Activated CD4-positive, alpha-beta T cell treated with anti-CD3 and anti-CD28 coated beads, Interleukin-2, amount 10 ng/mL, durations not matched to agents 24 days and 14 days (primary cell): ENCODE data around the gene PRR4. TPM values are rescaled to one million over a fixed set of nuclear protein-coding genes. Genes with fewer than 3 reads are reported as not detected.

Source experiments
- DNase-seq: peaks from one replicate; pipeline ENCODE4 v3.0.0; 2022
- H3K27ac Mint-ChIP-seq: one replicate; pipeline ENCODE4 v1.8.0; 2022; ENCODE audit warnings: mild to moderate bottlenecking, mixed read lengths
- H3K27me3 Mint-ChIP-seq: one replicate; pipeline ENCODE4 v1.8.0; 2022; ENCODE audit warnings: mixed read lengths
- H3K36me3 Mint-ChIP-seq: one replicate; pipeline ENCODE4 v1.8.0; 2022; ENCODE audit warnings: low read depth, mild to moderate bottlenecking, mixed read lengths
- H3K4me1 Mint-ChIP-seq: one replicate; pipeline ENCODE4 v1.8.0; 2021; ENCODE audit warnings: mixed read lengths
- H3K4me3 Mint-ChIP-seq: one replicate; pipeline ENCODE4 v1.8.0; 2022; ENCODE audit warnings: mild to moderate bottlenecking, moderate library complexity, mixed read lengths
- H3K9me3 Mint-ChIP-seq: one replicate; pipeline ENCODE4 v1.8.0; 2021; ENCODE audit warnings: mixed read lengths
- intact Hi-C: fragments of 100-400 bp; cut with micrococcal nuclease; formaldehyde crosslinking; loops from one replicate; pipeline ENCODE4 v1.15.1; 2023
- total RNA-seq: library from RNA; stranded (reverse); gene quantifications from 2 replicates; pipeline ENCODE4 v1.2.3, GENCODE V29; 2022

PRR4 gene
- total RNA-seq, 1 donor from 2014 or later = 2.0 TPM

GRCh38 chr12:10838461-10838860 is 10.8 kb downstream of the PRR4 start:
- Mint-ChIP-seq H3K27me3 (no peaks in the 10 kb centered on the region), H3K27ac (no peak overlapping the region), H3K4me3 (no peak overlapping the region), H3K9me3 (no peaks in the 10 kb centered on the region), H3K36me3 (peaks cover 2% of the 10 kb centered on the region), H3K4me1 (no peaks in the 10 kb centered on the region)
- intact Hi-C loops = no loop called here
- DNase-seq = no peak

- Mint-ChIP-seq H3K9me3 (no peaks in the 10 kb centered on the region), H3K4me3 (no peak overlapping the region), H3K27ac (no peak overlapping the region), H3K4me1 (no peaks in the 10 kb centered on the region), H3K27me3 (peaks cover 4% of the 10 kb centered on the region), H3K36me3 (no peaks in the 10 kb centered on the region)
- no peak for DNase-seq
- intact Hi-C loops = no loop called here
Measured at GRCh38 chr12:10829994-10830393, 19.3 kb downstream of the PRR4 start.

GRCh38 chr12:10826258-10826657 is 23.0 kb downstream of the PRR4 start, which contains the start of gene TAS2R10:
TAS2R10 (minus strand) TSS chr12:10826358; CDS start chr12:10826269, 89 bp downstream.
- Mint-ChIP-seq H3K36me3 (no peaks in the 10 kb centered on the region), H3K27ac (no peak within 1 kb of the TSS), H3K4me1 (no peaks in the 10 kb centered on the region), H3K27me3 (peaks cover 4% of the 10 kb centered on the region), H3K9me3 (no peaks in the 10 kb centered on the region), H3K4me3 (no peak within 1 kb of the TSS)
- intact Hi-C loops = no loop called here
- no peak for DNase-seq

GRCh38 chr12:10824957-10825356 is 24.3 kb downstream of the PRR4 start:
- Mint-ChIP-seq H3K4me1 (no peaks in the 10 kb centered on the region), H3K27me3 (peaks cover 2% of the 10 kb centered on the region), H3K36me3 (no peaks in the 10 kb centered on the region), H3K4me3 (no peak overlapping the region), H3K9me3 (no peaks in the 10 kb centered on the region), H3K27ac (no peak overlapping the region)
- intact Hi-C loops = no loop called here
- DNase-seq = no peak

GRCh38 chr12:10811883-10812536 is 37.3 kb downstream of the PRR4 start:
- Mint-ChIP-seq H3K4me3 (no peak overlapping the region), H3K36me3 (no peaks in the 10 kb centered on the region), H3K9me3 (peaks cover 3% of the 10 kb centered on the region), H3K27me3 (peaks cover 22% of the 10 kb centered on the region), H3K27ac (no peak overlapping the region), H3K4me1 (no peaks in the 10 kb centered on the region)
- intact Hi-C loops = no loop called here
- DNase-seq = no peak

GRCh38 chr12:10810068-10810467 is 39.2 kb downstream of the PRR4 start, which contains the start of gene TAS2R9:
TAS2R9 (minus strand) TSS chr12:10810168; CDS start chr12:10810075, 93 bp downstream.
- intact Hi-C loops = no loop called here
- H3K36me3 Mint-ChIP-seq = no peaks in the 10 kb centered on the region

GRCh38 chr12:10807186-10807585 is 42.1 kb downstream of the PRR4 start, which contains the start of gene TAS2R8:
TAS2R8 (minus strand) TSS chr12:10807286; CDS start chr12:10806980, 306 bp downstream.
- no peak within 1 kb of the TSS for H3K4me3 Mint-ChIP-seq
- peaks cover 25% of the 10 kb centered on the region for H3K27me3 Mint-ChIP-seq
- no peak for DNase-seq
- no peaks in the 10 kb centered on the region for H3K4me1 Mint-ChIP-seq
- no peaks in the 10 kb centered on the region for H3K36me3 Mint-ChIP-seq
- no peaks in the 10 kb centered on the region for H3K9me3 Mint-ChIP-seq
- intact Hi-C loops = no loop called here
- no peak within 1 kb of the TSS for H3K27ac Mint-ChIP-seq

More at GRCh38 chr12:10810068-10810467, 39.2 kb downstream of the PRR4 start, which contains the start of gene TAS2R9:
- DNase-seq = no peak
- Mint-ChIP-seq H3K4me3 (no peak within 1 kb of the TSS), H3K27me3 (peaks cover 26% of the 10 kb centered on the region), H3K27ac (no peak within 1 kb of the TSS), H3K9me3 (peaks cover 3% of the 10 kb centered on the region), H3K4me1 (no peaks in the 10 kb centered on the region)

- intact Hi-C loops = no loop called here
- Mint-ChIP-seq H3K27ac (no peak within 1 kb of the TSS), H3K9me3 (peaks cover 3% of the 10 kb centered on the region), H3K36me3 (no peaks in the 10 kb centered on the region), H3K27me3 (peaks cover 26% of the 10 kb centered on the region), H3K4me3 (no peak within 1 kb of the TSS), H3K4me1 (no peaks in the 10 kb centered on the region)
- DNase-seq = no peak
Measured at GRCh38 chr12:10802587-10802986, 46.7 kb downstream of the PRR4 start, which contains the start of gene TAS2R7. TAS2R7 (minus strand) TSS chr12:10802627; CDS start chr12:10802570, 57 bp downstream.

- Mint-ChIP-seq H3K36me3 (no peaks in the 10 kb centered on the region), H3K4me1 (no peaks in the 10 kb centered on the region), H3K4me3 (no peak overlapping the region), H3K27me3 (peaks cover 29% of the 10 kb centered on the region), H3K9me3 (peaks cover 3% of the 10 kb centered on the region), H3K27ac (no peak overlapping the region)
- intact Hi-C loops = no loop called here
- DNase-seq = no peak
Measured at GRCh38 chr12:10801741-10802140, 47.5 kb downstream of the PRR4 start.

Other genes starting within 250 kb of the PRR4 start
- gene MAGOHB, start 235.9 kb downstream of the PRR4 start, total RNA-seq = 88.6 and 91.1 TPM in 2 replicates
- not detected in 2 replicates for gene STYK1, start 175.4 kb downstream of the PRR4 start, total RNA-seq
- gene YBX3, start 126.2 kb downstream of the PRR4 start, total RNA-seq = 199 and 203 TPM in 2 replicates
- gene TAS2R7, start 46.8 kb downstream of the PRR4 start, total RNA-seq = not detected in 2 replicates
- not detected in 2 replicates for gene TAS2R8, start 42.2 kb downstream of the PRR4 start, total RNA-seq
- gene TAS2R9, start 39.3 kb downstream of the PRR4 start, total RNA-seq = not detected in 2 replicates
- gene TAS2R10, start 23.1 kb downstream of the PRR4 start, total RNA-seq = 0.26 TPM in 1 of 2 replicates, not detected in the other
- 18.2 and 22.4 TPM in 2 replicates for gene PRH1, start 34.8 kb upstream of the PRR4 start, total RNA-seq
- gene TAS2R13, start 60.1 kb upstream of the PRR4 start, total RNA-seq = 1.1 and 1.3 TPM in 2 replicates
- gene PRH2, start 79.8 kb upstream of the PRR4 start, total RNA-seq = not detected in 2 replicates
- 2.7 and 3.5 TPM in 2 replicates for gene TAS2R14, start 89.8 kb upstream of the PRR4 start, total RNA-seq
- 0.56 and 1.0 TPM in 2 replicates for gene TAS2R50, start 137.4 kb upstream of the PRR4 start, total RNA-seq
- 2.0 and 2.1 TPM in 2 replicates for gene TAS2R20, start 148.8 kb upstream of the PRR4 start, total RNA-seq
- 2.9 and 3.9 TPM in 2 replicates for gene TAS2R19, start 173.1 kb upstream of the PRR4 start, total RNA-seq
- 3.5 and 4.3 TPM in 2 replicates for gene TAS2R31, start 181.9 kb upstream of the PRR4 start, total RNA-seq
- gene TAS2R46, start 212.8 kb upstream of the PRR4 start, total RNA-seq = 1.3 and 2.2 TPM in 2 replicates
- 1.2 and 1.3 TPM in 2 replicates for gene TAS2R43, start 242.8 kb upstream of the PRR4 start, total RNA-seq